Kidney epithelial cell (primary cell): ENCODE measurements around the gene ESR1. TPM values are rescaled to one million over a fixed set of nuclear protein-coding genes. Genes with fewer than 3 reads are reported as not detected.
"Not testable (repeated sequence)": the region's sequence is repeated elsewhere in the genome, so short reads cannot be mapped to it uniquely, and the experiment has no call there.

Experiments used
- DNase-seq: peaks from one replicate; pipeline ENCODE4 v3.0.0-alpha.2; 2010; ENCODE audit warnings: low read depth
- H3K27me3 ChIP-seq: 2 replicates; pipeline ENCODE4 v1.6.0; 2011; ENCODE audit warnings: low read length; ENCODE audit not compliant: control insufficient read depth, insufficient read depth
- H3K36me3 ChIP-seq: 2 replicates; pipeline ENCODE4 v1.5.1; 2011; ENCODE audit warnings: low read length; ENCODE audit not compliant: control insufficient read depth, insufficient read depth
- H3K4me3 ChIP-seq: 2 replicates; pipeline ENCODE4 v1.5.1; 2011; ENCODE audit warnings: low read depth, mild to moderate bottlenecking, control low read depth, low read length
- total RNA-seq: library from RNA; depleted of rRNA; stranded (reverse); fragments of >200 nt; gene quantifications from 2 replicates; pipeline ENCODE4 v1.2.3, GENCODE V29; 2015
- TF ChIP-seq, protein P1 (sequence below): IDR thresholded peaks from 2 replicates; pipeline ENCODE4 v1.5.1; 2011; ENCODE audit warnings: mild to moderate bottlenecking, moderate library complexity, low read length, control low read depth, inconsistent platforms; ENCODE audit not compliant: insufficient read depth, poor library complexity, severe bottlenecking

The ESR1 gene
- total RNA-seq, 1 donor from 2014 or later = not detected

DNA sequence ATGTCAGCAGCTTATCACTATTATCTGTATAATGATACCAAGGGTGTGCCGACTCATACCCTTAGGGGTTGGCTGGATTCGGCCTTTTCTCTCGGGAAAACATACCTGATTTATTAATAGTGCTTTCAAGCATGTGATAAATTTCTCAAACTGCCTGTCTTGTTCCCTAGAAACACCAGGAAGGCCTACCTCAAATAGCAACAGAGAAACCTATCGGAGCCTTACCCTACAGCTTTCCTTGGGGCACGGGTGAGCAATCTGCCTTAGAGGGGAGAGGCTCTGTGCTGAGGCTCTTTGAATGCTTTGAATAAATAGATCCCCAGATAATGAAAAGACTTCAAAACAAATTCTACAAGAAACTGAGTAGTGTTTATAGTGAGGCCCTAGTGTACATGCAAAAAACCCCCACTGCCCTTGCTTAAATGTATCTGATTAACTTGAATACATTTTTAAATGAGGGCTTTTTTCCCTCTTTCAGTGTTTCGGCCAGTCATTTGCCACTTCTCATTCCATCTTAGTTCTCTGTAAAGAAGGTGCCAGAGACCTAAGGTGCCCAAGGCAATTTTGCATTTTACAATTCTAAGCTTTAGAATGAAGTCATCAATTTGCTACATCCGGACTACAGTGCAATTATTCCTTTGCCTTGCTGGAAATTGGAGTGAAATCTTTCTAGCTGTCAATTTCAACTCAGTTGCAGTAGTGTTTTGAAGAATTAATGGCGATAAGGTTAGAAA is 320.1 kb downstream of the ESR1 start:
- DNase-seq = no peak
- no peaks in the 10 kb centered on the region for H3K36me3 ChIP-seq
- H3K4me3 ChIP-seq = no peak overlapping the region
- no peaks in the 10 kb centered on the region for H3K27me3 ChIP-seq
- TF ChIP-seq, protein P1, sequence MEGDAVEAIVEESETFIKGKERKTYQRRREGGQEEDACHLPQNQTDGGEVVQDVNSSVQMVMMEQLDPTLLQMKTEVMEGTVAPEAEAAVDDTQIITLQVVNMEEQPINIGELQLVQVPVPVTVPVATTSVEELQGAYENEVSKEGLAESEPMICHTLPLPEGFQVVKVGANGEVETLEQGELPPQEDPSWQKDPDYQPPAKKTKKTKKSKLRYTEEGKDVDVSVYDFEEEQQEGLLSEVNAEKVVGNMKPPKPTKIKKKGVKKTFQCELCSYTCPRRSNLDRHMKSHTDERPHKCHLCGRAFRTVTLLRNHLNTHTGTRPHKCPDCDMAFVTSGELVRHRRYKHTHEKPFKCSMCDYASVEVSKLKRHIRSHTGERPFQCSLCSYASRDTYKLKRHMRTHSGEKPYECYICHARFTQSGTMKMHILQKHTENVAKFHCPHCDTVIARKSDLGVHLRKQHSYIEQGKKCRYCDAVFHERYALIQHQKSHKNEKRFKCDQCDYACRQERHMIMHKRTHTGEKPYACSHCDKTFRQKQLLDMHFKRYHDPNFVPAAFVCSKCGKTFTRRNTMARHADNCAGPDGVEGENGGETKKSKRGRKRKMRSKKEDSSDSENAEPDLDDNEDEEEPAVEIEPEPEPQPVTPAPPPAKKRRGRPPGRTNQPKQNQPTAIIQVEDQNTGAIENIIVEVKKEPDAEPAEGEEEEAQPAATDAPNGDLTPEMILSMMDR = no peak

DNA sequence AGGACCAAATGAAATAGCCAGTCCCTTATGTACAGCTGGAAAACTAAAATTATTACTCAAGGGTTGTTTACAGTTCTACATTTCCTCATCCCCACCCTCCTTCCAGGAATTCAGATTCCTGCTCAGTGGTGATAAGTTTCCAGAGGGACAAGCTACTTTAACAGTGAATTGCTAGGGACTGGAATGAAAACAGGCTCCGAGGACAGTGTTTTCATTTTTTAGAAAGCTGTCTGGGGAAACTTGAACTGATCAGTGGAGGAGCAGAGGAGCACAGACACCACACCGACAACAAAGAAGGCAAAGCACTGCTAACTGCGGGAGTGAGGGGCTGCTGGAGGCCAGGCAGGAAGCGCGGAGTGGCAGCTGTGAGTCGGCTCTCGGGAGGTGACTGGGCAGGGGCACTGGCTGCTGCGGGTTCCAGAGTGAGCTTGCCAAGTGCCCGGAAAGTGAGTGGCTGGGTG is 322.2 kb downstream of the ESR1 start:
- peaks cover 1% of the 10 kb centered on the region for H3K36me3 ChIP-seq
- no peak overlapping the region for H3K4me3 ChIP-seq
- H3K27me3 ChIP-seq = no peaks in the 10 kb centered on the region
- TF ChIP-seq, protein P1 = no peak
- DNase-seq = no peak

DNA sequence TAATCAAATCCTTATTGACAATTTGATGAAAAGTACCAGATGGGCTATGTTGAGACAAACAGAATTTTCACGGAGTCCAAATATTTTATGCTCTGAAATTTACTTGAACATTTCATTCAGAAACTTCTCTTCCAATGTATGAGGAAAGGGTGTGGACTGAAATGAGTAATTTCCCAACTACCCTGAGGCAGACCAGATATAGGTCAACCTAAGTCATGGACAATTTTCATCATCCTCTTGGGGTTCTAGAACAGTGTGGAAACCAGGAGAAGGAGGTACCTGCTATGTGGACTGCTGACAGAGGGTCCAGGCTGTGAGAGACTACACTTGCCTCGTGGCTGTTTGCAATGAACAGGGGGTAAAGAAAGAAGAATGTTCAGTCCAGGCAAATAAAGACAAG is 323.0 kb downstream of the ESR1 start:
- no peak for DNase-seq
- Histone ChIP-seq H3K27me3 (no peaks in the 10 kb centered on the region), H3K4me3 (no peak overlapping the region), H3K36me3 (peaks cover 2% of the 10 kb centered on the region)
- TF ChIP-seq, protein P1 = no peak

DNA sequence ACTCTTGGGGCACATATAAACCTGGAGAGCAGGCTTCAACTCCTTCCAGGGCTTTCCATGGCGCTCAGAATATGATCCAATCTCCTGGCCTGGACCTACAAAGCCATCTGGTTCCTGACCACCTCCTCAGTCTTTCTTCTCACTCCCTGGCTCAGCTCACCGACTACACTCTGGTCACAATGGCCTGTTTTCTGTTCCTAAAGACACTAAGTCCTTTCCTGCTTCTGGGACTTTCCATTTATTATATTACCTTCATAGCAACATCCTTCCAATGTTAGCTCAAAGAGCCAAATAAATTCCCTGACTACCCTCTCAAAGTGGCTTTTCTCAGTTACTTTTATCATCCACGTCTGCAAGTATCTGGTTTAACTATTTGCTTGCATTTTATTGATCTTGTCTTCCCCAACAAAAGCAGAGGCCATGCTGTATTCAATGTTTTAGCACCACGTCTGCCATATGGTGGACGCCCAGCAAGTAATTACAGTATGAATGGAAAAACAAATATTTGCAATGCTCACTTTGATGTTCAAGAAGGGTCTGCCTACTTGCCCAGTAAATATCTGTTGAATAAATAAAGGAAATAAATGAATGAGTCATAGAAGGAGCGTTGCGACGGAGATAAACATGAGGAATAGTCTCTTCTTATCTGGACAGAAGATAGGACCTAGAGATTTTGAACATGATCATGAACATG is 328.4 kb downstream of the ESR1 start:
- Histone ChIP-seq H3K27me3 (no peaks in the 10 kb centered on the region), H3K36me3 (peaks cover 3% of the 10 kb centered on the region), H3K4me3 (no peak overlapping the region)
- TF ChIP-seq, protein P1 = no peak
- no peak for DNase-seq

DNA sequence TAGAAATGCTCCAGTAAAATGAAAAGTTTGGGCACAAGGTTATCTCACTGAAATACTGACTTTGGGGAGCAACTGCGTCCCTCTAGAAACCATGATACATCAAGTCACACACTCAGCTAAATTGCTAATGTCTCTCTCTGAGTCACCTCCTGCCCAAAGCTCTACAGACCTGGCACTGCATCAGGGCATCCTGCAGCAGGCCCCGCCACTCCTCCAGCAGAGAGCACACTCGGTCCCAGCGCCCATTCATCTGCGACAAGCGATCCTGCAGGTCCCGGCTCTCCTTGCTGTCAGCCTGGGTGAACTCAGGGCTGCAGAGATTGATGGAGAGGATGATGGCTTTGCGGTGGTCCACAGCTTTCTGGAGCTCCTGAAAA is 329.0 kb downstream of the ESR1 start:
- H3K4me3 ChIP-seq = no peak overlapping the region

DNA sequence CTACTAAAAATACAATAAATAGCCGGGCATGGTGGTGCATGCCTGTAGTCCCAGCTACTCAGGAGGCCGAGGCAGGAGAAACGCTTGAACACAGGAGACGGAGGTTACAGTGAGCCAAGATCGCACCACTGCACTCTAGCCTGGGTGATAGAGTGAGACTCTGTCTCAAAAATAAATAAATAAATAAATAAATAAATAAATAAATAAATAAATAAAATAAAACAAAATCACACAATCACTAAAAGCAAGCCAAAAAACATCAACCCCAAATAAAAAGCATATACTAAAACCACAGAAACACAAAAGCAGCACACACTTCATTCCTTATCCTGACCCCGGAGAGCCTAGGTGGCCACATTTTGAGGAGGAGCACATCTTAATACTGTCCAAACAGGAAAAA is 330.9 kb downstream of the ESR1 start:
- not testable (repeated sequence) for DNase-seq, H3K4me3 ChIP-seq, H3K27me3 ChIP-seq, H3K36me3 ChIP-seq

More for the DNA sequence above, 329.0 kb downstream of the ESR1 start:
- DNase-seq = no peak
- H3K27me3 ChIP-seq = no peaks in the 10 kb centered on the region
- H3K36me3 ChIP-seq = peaks cover 3% of the 10 kb centered on the region
- TF ChIP-seq, protein P1 = no peak
